Measurements from ENCODE around the gene ZFYVE21.

The ZFYVE21 gene

DNA sequence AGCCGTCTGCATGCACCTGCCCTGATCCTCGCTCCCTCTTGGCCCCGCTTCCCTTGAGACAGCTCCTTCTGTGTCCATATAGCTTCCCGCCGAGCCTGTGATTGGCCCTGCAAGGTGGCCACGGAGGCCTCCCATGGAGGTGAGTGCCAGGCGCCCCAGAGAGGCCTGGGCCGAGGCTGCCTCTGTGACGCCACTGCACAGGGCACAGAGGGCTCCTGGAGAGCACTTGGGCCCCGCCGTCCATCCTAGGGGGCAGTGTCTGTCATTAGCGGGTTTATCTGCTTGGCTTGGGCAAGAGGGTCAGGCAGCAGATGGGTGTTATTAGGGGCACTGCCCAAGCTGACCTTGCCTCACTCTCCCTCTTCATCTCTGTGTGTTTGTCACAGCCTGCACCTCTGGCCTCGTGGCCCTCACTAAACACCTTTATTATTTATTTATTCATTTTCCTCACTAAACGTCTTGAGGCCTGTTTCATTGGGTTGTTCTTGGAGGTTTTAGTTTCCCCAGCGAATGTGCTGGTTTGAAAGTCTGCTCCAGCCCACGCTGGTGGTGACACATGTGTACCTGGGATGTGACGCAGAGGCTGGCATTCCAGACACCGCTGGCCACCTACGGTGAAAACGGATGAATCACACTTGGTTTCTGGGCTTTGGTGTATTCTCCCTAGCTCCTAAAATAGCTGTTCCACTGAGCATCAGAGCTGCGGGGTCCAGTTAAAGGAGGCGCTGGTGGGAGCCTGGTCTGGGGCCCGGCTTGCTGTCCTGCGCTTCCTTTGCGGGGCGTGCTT lies 5.9 kb downstream of the ZFYVE21 start:
- in situ Hi-C loops (cut with MboI; ENCODE audit: low sequenced_read_pairs), result no loop called here

DNA sequence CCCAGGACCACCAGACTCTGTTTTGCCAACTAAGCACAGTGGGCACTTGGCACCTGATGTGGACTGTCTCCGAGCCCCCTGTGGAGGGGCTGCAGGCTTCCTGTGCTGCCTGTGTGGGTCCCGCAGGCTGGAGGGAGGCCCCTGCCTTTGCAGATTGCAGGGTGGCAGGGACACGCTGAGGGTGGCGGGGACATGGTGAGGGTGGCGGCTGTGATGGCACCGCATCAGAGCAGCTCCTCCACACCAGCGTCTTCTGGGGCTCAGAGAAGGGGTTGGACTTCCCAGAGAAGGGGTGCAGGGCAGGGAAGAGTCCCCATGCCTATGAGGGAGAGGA lies 8.1 kb downstream of the ZFYVE21 start:
- in situ Hi-C loops (cut with MboI; ENCODE audit: low sequenced_read_pairs), result no loop called here

DNA sequence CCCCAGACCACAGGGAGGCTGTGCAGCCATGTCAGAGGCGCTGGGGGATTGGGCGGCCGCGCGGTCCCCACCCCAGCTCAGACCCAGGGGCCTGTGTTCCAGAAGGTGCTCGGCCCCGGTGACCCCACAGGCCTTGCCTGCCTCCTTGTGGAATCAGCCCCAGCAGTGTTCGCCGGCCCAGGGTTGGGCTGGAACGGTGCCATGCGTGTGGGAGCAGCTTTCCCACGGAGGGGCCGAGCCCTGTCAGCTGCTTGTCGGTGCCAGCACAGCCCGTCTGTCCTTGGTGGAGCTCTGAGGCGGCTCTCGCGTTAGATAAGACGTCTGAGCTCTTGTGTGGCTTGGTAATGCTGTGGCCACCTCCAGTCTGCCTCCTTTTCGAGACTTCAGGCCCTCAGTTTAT lies 8.5 kb downstream of the ZFYVE21 start:
- in situ Hi-C loops (cut with MboI; ENCODE audit: low sequenced_read_pairs), result no loop called here

DNA sequence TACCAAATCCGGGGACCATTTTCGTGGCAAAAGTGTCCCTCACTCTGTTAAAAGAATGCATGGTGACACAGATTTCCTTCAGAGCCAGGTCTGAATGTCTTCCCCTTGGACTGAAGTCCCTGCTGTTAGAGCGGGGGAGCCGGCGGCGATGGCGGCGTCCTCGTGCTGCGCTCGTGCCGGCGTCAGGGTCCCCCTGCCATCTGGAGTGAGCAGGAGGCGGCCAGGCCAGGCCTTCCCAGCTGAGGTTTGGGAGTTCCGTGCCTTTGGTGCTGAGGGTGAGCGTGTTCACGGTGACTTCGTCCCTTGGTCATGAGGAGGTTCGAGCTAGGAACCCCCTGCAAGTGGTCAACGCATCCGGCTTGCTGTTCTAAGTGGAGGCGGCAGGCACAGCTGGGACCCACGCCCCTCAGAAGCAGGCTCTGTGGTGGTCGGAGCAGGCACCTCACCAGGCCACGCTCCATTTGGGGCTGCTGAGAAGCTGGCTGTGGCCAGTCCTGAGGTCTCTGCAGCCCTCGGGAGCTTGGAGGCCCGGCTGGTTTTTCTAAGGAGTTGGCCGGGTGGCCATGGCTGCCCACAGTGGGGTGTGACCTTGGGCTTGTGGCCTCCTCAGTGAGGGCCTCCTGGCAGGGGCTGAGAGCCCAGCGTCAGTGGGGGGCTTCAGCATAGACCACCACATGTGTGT lies 9.5 kb downstream of the ZFYVE21 start:
- in situ Hi-C loops (cut with MboI; ENCODE audit: low sequenced_read_pairs), result no loop called here

DNA sequence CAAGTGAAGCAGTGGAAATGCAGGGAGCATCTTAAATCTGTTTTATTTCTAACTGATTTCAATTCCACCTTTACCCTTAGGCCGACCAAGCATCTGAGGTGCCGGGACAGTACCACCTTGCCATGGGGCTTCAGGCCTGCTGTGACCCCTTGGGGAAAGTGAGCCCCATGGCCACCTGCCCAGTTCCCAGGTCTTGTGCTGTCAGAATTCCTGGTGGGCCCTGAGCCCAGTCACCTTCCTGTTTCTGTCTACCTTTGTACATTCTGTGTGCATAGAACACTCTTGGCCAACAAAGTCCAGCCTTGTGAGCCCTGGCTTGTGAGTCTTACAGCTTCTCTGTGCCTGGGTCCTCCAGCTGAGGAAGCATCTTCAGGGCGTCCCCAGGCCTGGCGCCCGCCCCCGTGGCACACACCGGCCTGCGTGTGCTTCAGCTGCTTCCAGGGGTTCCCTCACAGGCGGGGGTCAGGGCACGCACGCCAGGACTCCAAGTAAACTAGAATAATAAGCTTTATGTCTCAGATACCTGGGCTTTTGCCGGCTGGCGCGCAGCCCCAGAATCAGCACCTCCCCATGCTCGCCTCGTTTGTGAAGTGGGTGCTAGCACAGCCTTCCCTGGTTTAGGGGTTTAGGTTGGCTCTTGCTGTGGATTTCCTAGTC lies 10.3 kb downstream of the ZFYVE21 start:
- in situ Hi-C loops (cut with MboI; ENCODE audit: low sequenced_read_pairs), result no loop called here

- in situ Hi-C loops (cut with MboI; ENCODE audit: low sequenced_read_pairs), result no loop called here
These were observed 10.9 kb downstream of the ZFYVE21 start for GRCh38 chr14:103726474-103726873.

GRCh38 chr14:103727313-103727980 lies 11.8 kb downstream of the ZFYVE21 start:
- in situ Hi-C loops (cut with MboI; ENCODE audit: low sequenced_read_pairs), result no loop called here

GRCh38 chr14:103728141-103728540 lies 12.5 kb downstream of the ZFYVE21 start:
- in situ Hi-C loops (cut with MboI; ENCODE audit: low sequenced_read_pairs), result no loop called here

DNA sequence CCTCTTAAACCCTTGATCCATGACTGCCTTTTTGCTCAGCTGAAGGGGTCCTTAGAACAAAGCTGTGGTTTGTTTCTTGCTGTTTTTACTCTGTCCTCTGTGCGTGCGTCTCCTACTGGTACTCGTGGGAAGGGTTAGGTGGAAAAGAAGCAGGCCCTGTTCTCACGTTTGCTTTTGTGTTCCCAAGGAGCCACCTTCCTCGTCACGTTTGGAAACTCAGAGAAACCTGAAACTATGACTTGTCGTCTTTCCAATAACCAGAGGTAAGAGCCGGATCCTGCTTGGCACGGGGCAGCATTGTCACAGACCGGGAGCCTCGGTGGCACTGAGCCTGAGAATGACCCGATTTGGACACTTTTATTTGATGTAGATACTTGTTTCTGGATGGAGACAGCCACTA lies 13.1 kb downstream of the ZFYVE21 start:
- in situ Hi-C loops (cut with MboI; ENCODE audit: low sequenced_read_pairs), result no loop called here

- in situ Hi-C loops (cut with MboI; ENCODE audit: low sequenced_read_pairs), result no loop called here
These were observed 14.2 kb downstream of the ZFYVE21 start for GRCh38 chr14:103729496-103730448.

GRCh38 chr14:103730490-103731035 lies 15.0 kb downstream of the ZFYVE21 start:
- in situ Hi-C loops (cut with MboI; ENCODE audit: low sequenced_read_pairs), result no loop called here

DNA sequence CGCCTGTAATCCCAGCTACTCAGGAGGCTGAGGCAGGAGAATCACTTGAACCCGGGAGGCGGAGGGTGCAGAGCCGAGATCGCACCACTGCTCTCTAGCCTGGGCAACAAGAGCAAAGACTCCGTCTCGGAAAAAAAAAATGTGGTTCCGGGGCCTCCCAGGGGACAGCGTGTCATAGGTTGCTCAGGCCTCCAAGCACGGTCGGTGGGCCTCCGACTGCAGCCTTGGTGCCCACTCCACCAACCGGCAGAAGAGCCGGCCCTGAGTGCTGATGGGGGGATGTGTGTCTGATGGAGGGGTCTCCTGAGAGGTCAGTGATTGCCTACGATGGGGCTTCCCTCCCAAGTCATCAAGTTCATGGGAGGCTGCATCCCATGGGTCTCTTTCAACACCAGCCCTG lies 15.9 kb downstream of the ZFYVE21 start:
- in situ Hi-C loops (cut with MboI; ENCODE audit: low sequenced_read_pairs), result no loop called here

DNA sequence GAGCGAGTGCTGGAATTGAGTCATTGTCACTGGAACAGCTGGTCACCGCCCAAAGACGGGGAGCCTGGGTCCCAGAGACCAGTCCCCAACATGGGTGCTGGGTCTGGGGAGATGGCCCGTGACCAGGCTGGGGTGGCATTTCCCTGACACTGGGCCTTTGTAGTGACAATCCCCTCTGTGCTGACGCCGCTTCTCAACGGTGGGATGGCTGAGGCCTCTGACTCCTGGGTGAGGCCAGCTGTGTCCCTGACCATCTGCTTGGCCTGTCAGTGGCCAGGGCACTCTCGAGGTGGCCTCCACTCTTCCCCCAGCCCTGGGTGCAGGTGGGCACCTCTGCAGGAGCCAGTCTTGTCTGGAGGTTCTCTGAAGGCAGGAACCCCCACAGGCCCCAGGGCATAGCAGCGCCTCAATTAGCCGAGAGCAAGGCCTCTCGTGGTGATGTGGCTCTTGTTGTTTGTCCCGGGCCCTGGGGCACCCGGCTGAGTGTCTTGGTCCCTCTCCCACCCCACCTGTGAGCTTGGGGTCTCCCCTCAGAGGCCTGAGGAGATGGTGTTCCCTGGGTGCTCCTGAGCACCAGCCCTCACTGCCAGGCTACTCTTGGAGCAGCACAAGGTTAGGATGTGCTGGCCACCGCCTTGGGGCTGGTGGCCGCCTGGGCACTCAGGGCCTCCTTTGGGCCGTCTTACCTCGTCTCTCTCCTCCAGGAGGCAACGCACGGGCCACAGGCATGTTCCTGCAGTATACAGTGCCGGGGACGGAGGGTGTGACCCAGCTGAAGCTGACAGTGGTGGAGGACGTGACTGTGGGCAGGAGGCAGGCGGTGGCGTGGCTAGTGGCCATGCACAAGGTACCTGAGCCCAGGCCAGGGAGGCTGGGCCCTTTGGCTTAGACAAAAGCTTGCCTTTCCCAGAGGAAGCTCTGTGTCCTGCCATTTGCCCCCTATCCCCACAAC lies 16.6 kb downstream of the ZFYVE21 start:
- in situ Hi-C loops (cut with MboI; ENCODE audit: low sequenced_read_pairs), result no loop called here

- in situ Hi-C loops (cut with MboI; ENCODE audit: low sequenced_read_pairs), result no loop called here
These were observed 17.4 kb downstream of the ZFYVE21 start for GRCh38 chr14:103732868-103733620.

GRCh38 chr14:103733651-103734050 lies 18.0 kb downstream of the ZFYVE21 start:
- in situ Hi-C loops (cut with MboI; ENCODE audit: low sequenced_read_pairs), result no loop called here

DNA sequence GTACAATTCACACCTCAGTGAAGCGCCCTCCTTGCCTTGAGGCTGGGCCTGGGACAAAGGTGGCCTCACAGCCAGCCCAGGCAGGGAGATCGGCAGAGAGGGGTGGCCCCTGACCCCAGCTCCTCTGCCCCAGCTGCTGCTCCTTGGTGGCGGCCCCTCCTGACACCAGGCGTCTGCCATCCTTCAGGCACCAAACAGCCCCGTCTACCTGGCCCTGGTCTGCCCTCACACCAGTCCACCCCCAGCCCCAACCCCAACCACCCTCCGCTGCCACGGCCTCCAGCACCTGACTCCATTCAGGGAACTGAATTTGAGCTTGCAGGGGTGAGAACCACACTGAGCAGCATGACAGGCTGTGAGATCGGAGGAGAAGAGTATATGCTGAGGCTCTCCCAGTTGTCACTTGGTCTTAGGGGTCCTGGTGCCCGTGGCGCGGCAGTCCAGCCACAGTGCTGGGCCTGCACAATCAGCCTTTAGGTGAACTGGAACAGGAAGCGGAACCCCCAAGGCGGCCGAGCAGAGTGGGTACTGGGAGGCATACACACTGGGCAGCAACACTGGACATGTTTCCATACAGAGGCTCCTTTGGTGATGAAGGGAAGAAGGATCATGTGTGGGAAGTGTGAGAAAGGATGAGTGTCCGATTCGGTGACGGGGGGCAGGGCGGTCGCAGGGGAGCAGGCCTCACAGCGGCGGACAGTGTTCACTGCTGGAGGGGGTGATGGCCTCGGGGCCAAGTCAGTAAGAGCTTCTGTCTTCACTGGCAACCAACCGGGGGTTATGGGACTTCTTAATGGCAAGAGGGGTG lies 18.7 kb downstream of the ZFYVE21 start:
- in situ Hi-C loops (cut with MboI; ENCODE audit: low sequenced_read_pairs), result no loop called here

GRCh38 chr14:103735022-103735421 lies 19.4 kb downstream of the ZFYVE21 start:
- in situ Hi-C loops (cut with MboI; ENCODE audit: low sequenced_read_pairs), result no loop called here

GRCh38 chr14:103735439-103735814 lies 19.8 kb downstream of the ZFYVE21 start:
- in situ Hi-C loops (cut with MboI; ENCODE audit: low sequenced_read_pairs), result no loop called here

Measured in HL-60/S4 treated with retinoic acid at 250 ng/mL for 4 days and 3 days (cell line).